SIG-M5 treated with dmso at 0.1 percent for 504 hours (cell line): ENCODE measurements around the gene SCYGR6.

Experiments
- DNase-seq: peaks from one replicate; lab custom pipeline; 2025; ENCODE audit not compliant: unreplicated experiment; lab: John Stamatoyannopoulos, UW

SCYGR6 gene

GRCh38 chr2:227713291-227713690 lies 11.3 kb downstream of the SCYGR6 start:
- no peak for DNase-seq

GRCh38 chr2:227710986-227711385 lies 13.6 kb downstream of the SCYGR6 start:
- no peak for DNase-seq

GRCh38 chr2:227707390-227707789 lies 17.2 kb downstream of the SCYGR6 start:
- no peak for DNase-seq

- DNase-seq = no peak
Observed at GRCh38 chr2:227706859-227707258, 17.7 kb downstream of the SCYGR6 start.

- no peak for DNase-seq
Observed at GRCh38 chr2:227703961-227704360, 20.6 kb downstream of the SCYGR6 start.

GRCh38 chr2:227703280-227703732 lies 21.3 kb downstream of the SCYGR6 start:
- DNase-seq = peak; percentile 22

- DNase-seq = no peak
Observed at GRCh38 chr2:227701556-227701955, 23.0 kb downstream of the SCYGR6 start.

- no peak for DNase-seq
Observed at GRCh38 chr2:227696990-227697679, 27.4 kb downstream of the SCYGR6 start.

GRCh38 chr2:227687189-227687588 lies 37.4 kb downstream of the SCYGR6 start:
- no peak for DNase-seq

- no peak for DNase-seq
Observed at GRCh38 chr2:227684258-227684657, 40.3 kb downstream of the SCYGR6 start.

GRCh38 chr2:227677928-227678327 lies 46.6 kb downstream of the SCYGR6 start:
- no peak for DNase-seq

- DNase-seq = no peak
Observed at GRCh38 chr2:227674485-227674884, 50.1 kb downstream of the SCYGR6 start.
